BJ (cell line): ENCODE data around the gene ADSS1. TPM values are rescaled to one million over a fixed set of nuclear protein-coding genes. Genes with fewer than 3 reads are reported as not detected.

Experiments
- CTCF ChIA-PET: fragments of 350-600 bp; formaldehyde crosslinking; extraction: SDS; loops from one replicate; lab custom pipeline; 2021; ENCODE audit warnings: antibody characterized with exemption, inconsistent platforms; lab: Yijun Ruan, JAX
- POLR2A ChIA-PET: fragments of 300-600 bp; sonication (Branson Sonifier 250); formaldehyde crosslinking; extraction: SDS; loops from one replicate; lab custom pipeline; 2021; ENCODE audit warnings: antibody characterized with exemption; lab: Charles Lee
- DNase-seq: peaks from one replicate; pipeline ENCODE4 v3.0.0-alpha.2; 2011; ENCODE audit warnings: low read depth
- H3K27me3 ChIP-seq: 2 replicates; pipeline ENCODE4 v1.6.0; 2011; ENCODE audit warnings: low read length; ENCODE audit not compliant: control insufficient read depth, insufficient read depth
- H3K36me3 ChIP-seq: 2 replicates; pipeline ENCODE4 v1.5.1; 2011; ENCODE audit warnings: low read length; ENCODE audit not compliant: control insufficient read depth, insufficient read depth
- H3K4me3 ChIP-seq: 2 replicates; pipeline ENCODE4 v1.5.1; 2011; ENCODE audit warnings: low read depth, mild to moderate bottlenecking, control low read depth, low read length
- polyA plus RNA-seq: library from polyadenylated mRNA; depleted of rRNA; stranded (reverse); fragments of >200 nt; gene quantifications from 2 replicates; pipeline ENCODE4 v1.2.3, GENCODE V29; 2011
- TF ChIP-seq, protein P1 (sequence below): IDR thresholded peaks from 2 replicates; pipeline ENCODE4 v1.5.1; 2011; ENCODE audit warnings: low read depth, mild to moderate bottlenecking, control low read depth, inconsistent platforms, low read length, moderate library complexity; ENCODE audit not compliant: insufficient read depth

ADSS1 gene
- polyA plus RNA-seq, 1 experiment = 4.5 TPM

DNA sequence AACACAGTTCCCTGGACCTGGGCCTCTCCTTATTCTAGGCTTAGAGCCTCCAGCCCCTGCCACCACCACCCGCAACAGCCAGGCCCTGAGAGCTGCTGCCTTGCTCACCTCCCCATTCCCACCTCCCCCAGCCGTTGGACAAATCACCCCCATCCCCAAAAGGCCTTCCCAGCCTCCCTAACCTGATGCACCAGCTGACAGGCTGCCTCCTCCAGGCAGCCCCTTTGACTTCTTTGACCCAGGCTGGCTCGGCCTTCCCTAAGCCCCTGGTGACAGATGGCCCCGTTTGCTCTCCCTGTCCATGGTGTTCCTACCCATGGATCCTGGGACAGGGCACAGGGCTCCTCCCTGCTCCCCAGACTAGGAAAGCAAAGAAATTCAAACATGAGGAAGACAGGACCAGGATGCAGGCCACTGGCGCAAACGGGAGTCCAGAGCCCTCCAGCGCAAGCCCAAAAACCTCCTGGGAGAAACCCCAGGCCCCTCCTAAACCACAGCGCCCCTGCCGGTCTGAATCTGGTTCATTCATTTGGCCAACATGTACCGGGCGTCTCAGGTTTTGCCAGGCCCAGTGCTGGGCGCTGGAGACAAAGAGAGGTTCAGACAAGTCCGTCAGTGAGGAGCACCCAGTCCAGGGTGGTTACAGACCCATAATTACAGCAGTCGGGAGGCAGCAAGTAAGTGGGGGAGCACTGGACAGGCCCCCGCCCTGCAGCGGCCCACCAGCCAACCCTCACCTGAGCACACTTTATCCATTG lies 69.1 kb downstream of the ADSS1 start:
- H3K36me3 ChIP-seq = peaks cover 28% of the 10 kb centered on the region
- no peak overlapping the region for H3K4me3 ChIP-seq
- TF ChIP-seq, protein P1, sequence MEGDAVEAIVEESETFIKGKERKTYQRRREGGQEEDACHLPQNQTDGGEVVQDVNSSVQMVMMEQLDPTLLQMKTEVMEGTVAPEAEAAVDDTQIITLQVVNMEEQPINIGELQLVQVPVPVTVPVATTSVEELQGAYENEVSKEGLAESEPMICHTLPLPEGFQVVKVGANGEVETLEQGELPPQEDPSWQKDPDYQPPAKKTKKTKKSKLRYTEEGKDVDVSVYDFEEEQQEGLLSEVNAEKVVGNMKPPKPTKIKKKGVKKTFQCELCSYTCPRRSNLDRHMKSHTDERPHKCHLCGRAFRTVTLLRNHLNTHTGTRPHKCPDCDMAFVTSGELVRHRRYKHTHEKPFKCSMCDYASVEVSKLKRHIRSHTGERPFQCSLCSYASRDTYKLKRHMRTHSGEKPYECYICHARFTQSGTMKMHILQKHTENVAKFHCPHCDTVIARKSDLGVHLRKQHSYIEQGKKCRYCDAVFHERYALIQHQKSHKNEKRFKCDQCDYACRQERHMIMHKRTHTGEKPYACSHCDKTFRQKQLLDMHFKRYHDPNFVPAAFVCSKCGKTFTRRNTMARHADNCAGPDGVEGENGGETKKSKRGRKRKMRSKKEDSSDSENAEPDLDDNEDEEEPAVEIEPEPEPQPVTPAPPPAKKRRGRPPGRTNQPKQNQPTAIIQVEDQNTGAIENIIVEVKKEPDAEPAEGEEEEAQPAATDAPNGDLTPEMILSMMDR = no peak
- no peaks in the 10 kb centered on the region for H3K27me3 ChIP-seq
- DNase-seq = no peak
- CTCF ChIA-PET = interaction anchor here (1.3 to 1.8 kb wide), 3 partner anchors 24 to 28 kb away, joined by 4 to 7 read pairs (median 5); no protein-coding TSS in a partner anchor
- POLR2A ChIA-PET = no interaction called here

DNA sequence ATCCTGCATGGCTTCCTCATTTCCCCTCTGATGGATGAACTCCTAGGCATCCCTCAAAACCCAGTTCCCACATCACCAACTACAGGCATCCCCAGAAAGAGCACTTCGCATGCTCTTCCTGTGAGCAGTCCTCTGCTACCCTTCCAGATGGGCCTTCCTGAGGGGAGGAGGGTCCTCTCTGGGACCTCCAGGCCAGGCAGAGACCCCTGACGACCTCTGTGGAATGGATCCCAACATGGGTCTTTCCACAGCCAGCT lies 69.6 kb downstream of the ADSS1 start:
- CTCF ChIA-PET = interaction anchor here (1.4 to 1.8 kb wide), 2 partner anchors 25 to 27 kb away, joined by 5 to 10 read pairs; no protein-coding TSS in a partner anchor
- POLR2A ChIA-PET = no interaction called here
- Histone ChIP-seq H3K36me3 (peaks cover 24% of the 10 kb centered on the region), H3K27me3 (no peaks in the 10 kb centered on the region), H3K4me3 (peak overlapping the region; percentile 78)
- DNase-seq = no peak
- TF ChIP-seq, protein P1 = no peak

DNA sequence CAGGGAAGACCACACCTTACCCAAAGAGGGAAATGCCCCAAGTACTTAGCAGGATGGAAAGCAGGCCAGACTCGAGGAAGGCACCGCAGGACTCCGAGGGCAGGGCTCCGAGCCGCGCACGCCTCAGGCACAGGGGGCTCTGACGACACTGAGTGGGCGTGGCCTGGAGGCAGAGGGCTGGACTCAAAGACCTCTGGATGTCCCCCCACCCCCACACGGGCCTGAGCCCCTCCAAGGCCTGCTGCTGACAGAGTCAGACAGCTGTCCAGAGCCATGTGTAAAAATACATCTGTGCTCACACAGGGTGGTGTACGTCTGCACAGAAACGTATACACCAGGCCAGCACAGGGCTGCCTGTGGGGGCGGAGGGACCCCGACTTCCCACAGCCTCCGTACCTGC lies 70.1 kb downstream of the ADSS1 start:
- H3K4me3 ChIP-seq = peak overlapping the region; percentile 78
- H3K27me3 ChIP-seq = no peaks in the 10 kb centered on the region
- no peak for DNase-seq
- TF ChIP-seq, protein P1 = no peak
- ChIA-PET CTCF (interaction anchor here (0.8 to 1.8 kb wide), 6 partner anchors 12 to 69 kb away, joined by 3 to 10 read pairs (median 4); no protein-coding TSS in a partner anchor), POLR2A (no interaction called here)
- peaks cover 20% of the 10 kb centered on the region for H3K36me3 ChIP-seq

DNA sequence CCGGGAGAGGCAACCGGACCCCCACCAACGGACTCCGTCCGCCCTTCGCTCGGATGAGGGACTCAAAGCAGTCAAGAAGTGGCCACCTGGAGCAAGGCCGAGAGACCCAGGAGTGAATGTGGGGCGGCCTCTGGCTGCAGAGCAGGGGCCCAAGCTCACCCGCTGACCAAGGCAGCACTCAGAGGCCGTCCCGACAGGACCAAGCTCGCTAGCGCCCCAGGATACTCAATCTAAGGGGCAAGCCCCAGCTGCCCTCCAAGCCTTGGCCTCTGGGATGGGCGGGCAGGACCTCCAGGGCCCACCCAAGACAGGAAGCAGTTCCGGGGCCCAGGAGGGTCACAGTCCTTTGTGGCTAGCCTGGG lies 70.6 kb downstream of the ADSS1 start:
- Histone ChIP-seq H3K36me3 (peaks cover 19% of the 10 kb centered on the region), H3K4me3 (peak overlapping the region; percentile 78), H3K27me3 (no peaks in the 10 kb centered on the region)
- POLR2A ChIA-PET = no interaction called here
- no peak for DNase-seq
- CTCF ChIA-PET = interaction anchor here (0.8 to 1.8 kb wide), 6 partner anchors 13 to 69 kb away, joined by 3 to 10 read pairs (median 4); no protein-coding TSS in a partner anchor
- TF ChIP-seq, protein P1 = peak; percentile 21

DNA sequence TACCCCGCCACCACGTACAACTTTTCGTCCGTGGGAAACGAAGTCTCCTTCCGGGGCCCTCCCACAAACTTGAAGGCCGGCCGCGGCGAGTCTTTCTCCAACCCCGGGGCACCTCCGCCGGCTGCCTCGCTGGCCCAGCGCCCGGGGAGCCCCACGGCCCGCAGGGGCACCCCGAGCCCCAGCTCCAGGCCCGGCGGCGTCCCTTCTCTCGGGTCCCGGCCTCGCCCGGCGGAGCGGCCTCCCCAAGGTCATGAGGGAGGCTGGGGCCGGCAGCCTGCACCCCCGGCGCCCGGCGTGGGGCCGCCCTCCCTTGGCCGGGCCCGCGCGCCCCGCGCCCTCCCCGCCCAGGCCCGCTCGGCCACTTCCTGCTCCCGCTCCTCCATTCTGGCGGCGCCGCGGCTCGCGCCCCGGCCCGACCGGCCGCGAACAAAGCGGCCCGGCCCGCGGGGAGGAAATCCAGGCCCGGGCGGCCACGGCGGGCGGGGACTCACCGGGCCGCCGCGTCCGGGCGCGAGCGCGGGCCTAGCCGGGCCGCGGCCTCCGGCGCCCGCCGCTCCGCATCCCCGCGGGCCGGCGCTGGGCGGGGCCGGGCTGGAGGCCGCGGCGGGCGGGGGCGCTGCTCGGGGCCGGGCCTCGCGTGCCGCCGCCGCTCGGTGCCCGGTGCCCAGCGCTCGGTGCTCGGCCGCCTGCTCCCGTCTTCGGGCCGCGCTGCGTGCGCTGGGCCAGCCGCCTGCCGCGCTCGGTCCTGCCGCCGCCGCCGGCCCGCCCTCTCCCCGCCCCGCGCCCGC lies 71.2 kb downstream of the ADSS1 start, which contains the start of gene AKT1:
Gene AKT1 (minus strand): TSS at position 756 of the 788 bp plus-strand sequence. CDS start 3,105 bp downstream, outside the sequence.
- H3K27me3 ChIP-seq = no peaks in the 10 kb centered on the region
- DNase-seq = no peak
- H3K36me3 ChIP-seq = peaks cover 17% of the 10 kb centered on the region
- ChIA-PET POLR2A (no interaction called here), CTCF (interaction anchor here (0.8 to 1.8 kb wide), 6 partner anchors 13 to 70 kb away, joined by 3 to 10 read pairs (median 4); no protein-coding TSS in a partner anchor)
- H3K4me3 ChIP-seq = peak within 1 kb of the TSS; percentile 78
- TF ChIP-seq, protein P1 = no peak
